OCI-LY1 (cell line): Measurements from ENCODE around the gene FYCO1.

ENCODE experiments used
- EZH2 ChIP-seq: fragments of 200-600 bp; sonication (generic), shearing (Covaris generic); IDR thresholded peaks from 2 replicates; pipeline ENCODE4 v1.8.0; 2017; ENCODE audit warnings: borderline replicate concordance, mixed run types, mild to moderate bottlenecking, antibody characterized with exemption, low read length, moderate library complexity, mixed read lengths
- TF ChIP-seq, protein P1 (sequence below): fragments of 200-600 bp; sonication (generic), shearing (Covaris generic); IDR thresholded peaks from 2 replicates; pipeline ENCODE4 v1.5.1; 2017; ENCODE audit warnings: mild to moderate bottlenecking, antibody characterized with exemption, low read length, moderate library complexity, mixed read lengths

DNA sequence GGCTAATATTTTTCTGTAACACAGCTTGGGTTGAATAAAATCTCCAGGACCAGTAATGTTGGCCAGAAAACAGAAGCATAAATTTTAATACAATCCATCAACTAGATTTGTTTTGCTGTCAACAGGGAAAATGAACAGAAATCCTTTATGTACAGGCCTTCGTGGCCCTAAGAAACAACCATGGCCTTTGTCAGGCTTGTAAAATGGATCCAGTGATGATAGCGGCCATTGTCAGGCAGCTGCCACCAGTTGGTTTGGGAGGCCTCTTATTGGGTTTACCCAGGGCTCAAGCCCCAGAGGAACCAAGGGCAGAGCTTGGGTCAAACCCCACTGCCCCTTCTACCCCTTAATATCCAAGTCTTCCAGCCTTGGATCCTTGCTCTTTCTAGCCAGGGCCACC, 5.6 kb upstream of the FYCO1 start:
- TF ChIP-seq, protein P1, sequence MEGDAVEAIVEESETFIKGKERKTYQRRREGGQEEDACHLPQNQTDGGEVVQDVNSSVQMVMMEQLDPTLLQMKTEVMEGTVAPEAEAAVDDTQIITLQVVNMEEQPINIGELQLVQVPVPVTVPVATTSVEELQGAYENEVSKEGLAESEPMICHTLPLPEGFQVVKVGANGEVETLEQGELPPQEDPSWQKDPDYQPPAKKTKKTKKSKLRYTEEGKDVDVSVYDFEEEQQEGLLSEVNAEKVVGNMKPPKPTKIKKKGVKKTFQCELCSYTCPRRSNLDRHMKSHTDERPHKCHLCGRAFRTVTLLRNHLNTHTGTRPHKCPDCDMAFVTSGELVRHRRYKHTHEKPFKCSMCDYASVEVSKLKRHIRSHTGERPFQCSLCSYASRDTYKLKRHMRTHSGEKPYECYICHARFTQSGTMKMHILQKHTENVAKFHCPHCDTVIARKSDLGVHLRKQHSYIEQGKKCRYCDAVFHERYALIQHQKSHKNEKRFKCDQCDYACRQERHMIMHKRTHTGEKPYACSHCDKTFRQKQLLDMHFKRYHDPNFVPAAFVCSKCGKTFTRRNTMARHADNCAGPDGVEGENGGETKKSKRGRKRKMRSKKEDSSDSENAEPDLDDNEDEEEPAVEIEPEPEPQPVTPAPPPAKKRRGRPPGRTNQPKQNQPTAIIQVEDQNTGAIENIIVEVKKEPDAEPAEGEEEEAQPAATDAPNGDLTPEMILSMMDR, result no peak
- no peak for TF ChIP-seq EZH2
